T-helper 2 cell treated with Interferon-gamma antibody and Interleukin-4, amounts not matched to agents 5 μg/mL and 100 μg/mL, for 36 hours (primary cell): Measurements from ENCODE around the gene EIF2AK2.
A peak's percentile ranks its signal among the peaks of the same experiment; 100 is the strongest.
"Not testable (repeated sequence)": the region's sequence is repeated elsewhere in the genome, so short reads cannot be mapped to it uniquely, and the experiment has no call there.

Source experiments
- DNase-seq: peaks from one replicate; pipeline ENCODE4 v3.0.0; 2021; ENCODE audit warnings: low spot score
- H3K27ac Mint-ChIP-seq: one replicate; pipeline ENCODE4 v1.8.0; 2021; ENCODE audit warnings: mild to moderate bottlenecking, mixed read lengths
- H3K27me3 Mint-ChIP-seq: one replicate; pipeline ENCODE4 v1.8.0; 2021; ENCODE audit warnings: low read depth, mixed read lengths
- H3K36me3 Mint-ChIP-seq: one replicate; pipeline ENCODE4 v1.8.0; 2021; ENCODE audit warnings: low read depth, mixed read lengths
- H3K4me1 Mint-ChIP-seq: one replicate; pipeline ENCODE4 v1.8.0; 2021; ENCODE audit warnings: low read depth, mixed read lengths
- H3K4me3 Mint-ChIP-seq: one replicate; pipeline ENCODE4 v1.8.0; 2022; ENCODE audit warnings: mild to moderate bottlenecking, moderate library complexity, mixed read lengths
- H3K9me3 Mint-ChIP-seq: one replicate; pipeline ENCODE4 v1.8.0; 2021; ENCODE audit warnings: mixed read lengths

The EIF2AK2 gene

GRCh38 chr2:37156857-37157714, at the start of gene EIF2AK2:
Gene EIF2AK2, minus strand, starts transcription at chr2:37156980. Its CDS starts 9,174 bp downstream, at chr2:37147806.
- peak within 1 kb of the TSS; percentile 99 for H3K4me3 Mint-ChIP-seq
- peak within 1 kb of the TSS; percentile 97 for H3K27ac Mint-ChIP-seq
- H3K27me3 Mint-ChIP-seq = no peaks in the 10 kb centered on the region
- peaks cover 29% of the 10 kb centered on the region for H3K4me1 Mint-ChIP-seq
- peak; percentile 76 for DNase-seq
- peaks cover 29% of the 10 kb centered on the region for H3K36me3 Mint-ChIP-seq
- H3K9me3 Mint-ChIP-seq = no peaks in the 10 kb centered on the region

DNA sequence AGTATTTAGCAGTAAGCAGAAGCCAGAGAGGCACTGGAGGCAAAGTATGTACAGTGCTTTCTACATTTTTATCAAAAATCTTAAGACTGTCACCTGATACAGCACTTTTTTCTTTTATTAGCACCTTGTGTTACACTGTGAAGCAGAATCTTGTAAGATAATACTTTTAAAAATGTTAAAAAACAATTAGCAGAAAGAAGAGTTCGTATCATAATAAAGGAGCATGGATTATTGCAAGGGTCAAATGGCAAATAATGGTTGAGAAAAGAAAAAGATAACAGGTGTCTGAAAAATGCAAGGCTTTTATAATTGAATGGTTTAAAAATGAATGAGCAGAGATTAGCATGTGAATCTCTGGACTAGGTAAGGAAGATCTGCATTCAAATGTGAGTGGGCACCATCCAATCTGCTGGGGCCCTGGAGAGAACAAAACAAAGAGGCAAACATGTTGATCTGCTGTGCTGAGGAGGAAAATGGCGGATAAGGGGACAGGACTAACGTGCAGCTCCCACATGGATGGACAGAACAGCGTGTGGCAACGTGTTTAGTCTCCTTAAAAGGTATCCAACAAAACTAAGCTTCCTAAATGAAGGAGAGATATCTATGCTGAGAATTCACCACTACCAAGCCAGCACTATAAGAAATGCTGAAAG, 49.0 kb upstream of the EIF2AK2 start:
- no peak for DNase-seq
- Mint-ChIP-seq H3K36me3 (peaks cover 93% of the 10 kb centered on the region), H3K9me3 (peaks cover 64% of the 10 kb centered on the region), H3K27me3 (no peaks in the 10 kb centered on the region), H3K4me3 (no peak overlapping the region), H3K4me1 (peaks cover 11% of the 10 kb centered on the region), H3K27ac (no peak overlapping the region)

DNA sequence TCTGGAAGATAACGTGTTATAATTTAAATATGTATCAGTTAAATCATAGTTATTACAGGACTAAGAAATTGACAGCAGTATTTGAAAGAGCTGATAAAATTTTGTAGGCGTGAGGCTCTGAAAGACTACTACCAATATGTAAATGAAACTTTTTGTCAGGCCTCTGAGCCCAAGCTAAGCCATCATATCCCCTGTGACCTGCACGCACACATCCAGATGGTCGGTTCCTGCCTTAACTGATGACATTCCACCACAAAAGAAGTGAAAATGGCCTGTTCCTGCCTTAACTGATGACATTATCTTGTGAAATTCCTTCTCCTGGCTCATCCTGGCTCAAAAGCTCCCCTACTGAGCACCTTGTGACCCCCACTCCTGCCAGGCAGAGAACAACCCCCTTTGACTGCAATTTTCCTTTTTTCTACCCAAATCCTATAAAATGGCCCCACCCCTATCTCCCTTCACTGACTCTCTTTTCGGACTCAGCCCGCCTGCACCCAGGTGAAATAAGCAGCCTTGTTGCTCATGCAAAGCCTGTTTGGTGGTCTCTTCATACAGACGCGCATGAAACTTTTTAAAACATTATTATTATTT, 48.4 kb upstream of the EIF2AK2 start:
- H3K4me1 Mint-ChIP-seq = peaks cover 11% of the 10 kb centered on the region
- not testable (repeated sequence) for DNase-seq, H3K4me3 Mint-ChIP-seq, H3K27ac Mint-ChIP-seq, H3K27me3 Mint-ChIP-seq
- H3K36me3 Mint-ChIP-seq = peaks cover 92% of the 10 kb centered on the region
- peaks cover 63% of the 10 kb centered on the region for H3K9me3 Mint-ChIP-seq

DNA sequence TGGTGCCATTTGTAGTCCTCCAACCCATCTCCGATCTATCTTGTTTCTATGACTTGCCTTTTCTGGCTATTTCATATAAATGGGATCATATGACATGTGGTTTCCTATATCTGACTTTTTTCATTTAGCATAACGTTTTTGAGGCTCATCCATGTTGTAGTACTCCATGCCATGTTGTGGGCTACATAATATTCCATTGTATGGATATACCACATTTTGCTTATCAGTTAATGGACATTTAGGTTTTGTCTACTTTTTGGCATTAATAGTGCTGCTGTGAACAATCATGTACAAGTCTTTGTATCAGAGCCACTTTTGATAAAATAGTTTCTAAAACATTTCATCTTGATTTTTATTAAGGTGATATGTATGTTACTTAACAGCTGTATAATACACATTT, 46.9 kb upstream of the EIF2AK2 start:
- no peak overlapping the region for H3K4me3 Mint-ChIP-seq
- peaks cover 18% of the 10 kb centered on the region for H3K4me1 Mint-ChIP-seq
- DNase-seq = no peak
- H3K27ac Mint-ChIP-seq = no peak overlapping the region
- H3K36me3 Mint-ChIP-seq = peaks cover 83% of the 10 kb centered on the region
- H3K9me3 Mint-ChIP-seq = peaks cover 48% of the 10 kb centered on the region
- H3K27me3 Mint-ChIP-seq = no peaks in the 10 kb centered on the region

DNA sequence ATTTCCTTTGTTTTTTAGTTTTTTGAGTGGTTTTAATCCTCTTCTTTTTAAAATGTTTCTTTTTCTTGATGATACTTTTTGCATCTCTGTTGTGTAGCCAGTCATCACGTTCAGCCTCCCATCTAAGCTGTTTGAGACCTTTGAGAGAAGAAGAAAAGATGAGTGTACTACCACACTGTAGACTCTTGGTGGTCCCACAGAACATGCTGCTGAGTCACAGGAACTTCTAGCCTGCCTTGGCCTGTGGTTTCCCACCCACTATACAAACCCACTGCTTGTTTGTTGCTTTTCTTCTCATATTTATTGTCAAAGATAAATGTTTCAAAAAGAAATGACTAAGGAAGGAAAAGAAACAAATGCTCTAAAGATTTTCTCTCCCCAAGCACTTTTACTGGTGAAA, 45.0 kb upstream of the EIF2AK2 start:
- peaks cover 67% of the 10 kb centered on the region for H3K36me3 Mint-ChIP-seq
- peaks cover 29% of the 10 kb centered on the region for H3K9me3 Mint-ChIP-seq
- no peaks in the 10 kb centered on the region for H3K27me3 Mint-ChIP-seq
- H3K4me3 Mint-ChIP-seq = no peak overlapping the region
- H3K27ac Mint-ChIP-seq = peak overlapping the region; percentile 31
- peaks cover 26% of the 10 kb centered on the region for H3K4me1 Mint-ChIP-seq
- peak; percentile 50 for DNase-seq

DNA sequence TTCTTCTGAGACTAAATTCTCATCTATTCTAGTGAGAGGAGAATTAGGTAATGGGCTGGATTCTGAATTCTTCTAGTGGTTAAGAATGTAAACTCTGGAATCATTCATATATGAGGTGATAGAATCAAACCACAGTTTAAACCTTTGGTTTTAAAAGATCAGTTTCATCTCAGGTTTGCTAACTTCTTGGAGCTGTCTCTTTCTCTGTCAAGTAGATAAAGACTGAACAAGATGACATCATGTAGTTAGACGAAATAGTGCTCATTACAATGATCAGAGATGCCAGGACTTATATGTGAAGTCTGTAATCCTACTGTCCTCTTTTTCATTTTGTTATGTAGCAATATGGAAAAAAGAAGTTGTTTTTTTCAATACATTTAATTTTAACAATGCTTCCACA, 44.4 kb upstream of the EIF2AK2 start:
- no peaks in the 10 kb centered on the region for H3K27me3 Mint-ChIP-seq
- no peak overlapping the region for H3K4me3 Mint-ChIP-seq
- no peak overlapping the region for H3K27ac Mint-ChIP-seq
- peaks cover 23% of the 10 kb centered on the region for H3K9me3 Mint-ChIP-seq
- H3K4me1 Mint-ChIP-seq = peaks cover 26% of the 10 kb centered on the region
- DNase-seq = no peak
- peaks cover 64% of the 10 kb centered on the region for H3K36me3 Mint-ChIP-seq

DNA sequence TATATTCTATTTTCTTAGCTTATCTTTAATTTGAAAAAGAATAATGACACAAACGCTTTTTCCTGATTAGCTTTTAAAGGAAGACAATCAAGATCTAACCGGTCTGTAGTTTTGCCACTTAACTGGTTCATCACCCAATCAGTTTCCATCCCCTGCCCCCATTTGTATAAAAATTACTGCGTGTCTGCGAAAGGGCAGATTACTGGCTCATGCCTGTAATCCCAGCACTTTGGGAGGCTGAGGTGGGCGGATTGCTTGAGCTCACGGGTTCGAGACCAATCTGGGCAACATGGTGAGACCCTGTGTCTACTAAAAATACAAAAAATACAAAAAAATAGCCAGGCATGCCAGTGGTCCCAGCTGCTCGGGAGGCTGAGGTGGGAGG, 41.9 kb upstream of the EIF2AK2 start:
- Mint-ChIP-seq H3K9me3 (peaks cover 3% of the 10 kb centered on the region), H3K27ac (no peak overlapping the region), H3K36me3 (peaks cover 41% of the 10 kb centered on the region), H3K27me3 (no peaks in the 10 kb centered on the region), H3K4me3 (no peak overlapping the region), H3K4me1 (peaks cover 26% of the 10 kb centered on the region)
- DNase-seq = no peak

DNA sequence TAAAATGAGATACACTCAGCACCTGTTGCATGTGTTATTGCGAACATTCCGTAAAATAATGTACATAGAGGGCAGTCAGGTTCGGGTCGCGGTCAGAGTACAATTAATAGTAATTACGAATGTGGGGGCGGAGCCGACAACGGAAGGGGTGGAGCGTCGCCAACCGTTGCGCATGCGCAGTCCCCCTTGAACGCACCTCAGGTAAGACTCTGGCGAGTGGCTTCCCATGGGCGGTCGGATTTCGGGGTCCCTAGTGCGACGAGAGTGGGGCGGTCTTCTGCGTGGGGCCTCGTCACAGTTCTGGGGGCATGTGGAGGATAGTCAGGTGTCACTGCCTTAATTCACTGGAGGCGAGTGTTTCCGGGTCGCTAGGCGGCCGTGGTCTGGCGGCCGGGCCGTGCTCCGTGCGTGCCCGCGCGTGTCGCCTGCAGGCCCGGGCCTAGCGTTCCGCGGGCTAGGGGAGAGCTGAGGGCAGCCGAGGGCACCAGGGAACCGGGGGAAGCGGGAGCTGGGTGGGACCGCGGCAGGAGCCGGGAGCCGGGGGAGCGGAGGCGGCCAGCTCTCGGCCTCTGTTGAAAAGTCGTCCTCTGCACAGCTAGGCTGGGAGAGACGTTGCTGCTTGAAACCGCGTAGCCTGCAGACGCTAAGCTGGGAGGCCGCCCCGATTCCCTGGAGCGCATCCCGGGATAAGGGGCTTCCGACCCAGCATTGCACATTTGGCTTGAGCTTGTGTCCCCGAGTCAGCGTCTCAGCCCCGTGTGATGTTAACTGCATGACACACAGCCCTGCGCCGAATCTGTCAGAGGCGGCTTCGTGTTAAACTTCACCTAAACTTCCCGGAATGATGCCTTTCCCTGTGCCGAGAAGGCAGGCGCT, 39.8 kb upstream of the EIF2AK2 start, which contains the start of gene CEBPZOS:
TSS of gene CEBPZOS (plus strand) at position 177 of the 876 bp plus-strand sequence. CDS start 3,209 bp downstream, outside the sequence.
- peak within 1 kb of the TSS; percentile 97 for H3K27ac Mint-ChIP-seq
- H3K4me3 Mint-ChIP-seq = peak within 1 kb of the TSS; percentile 96
- DNase-seq = peak; percentile 85

GRCh38 chr2:37195862-37196319, 39.1 kb upstream of the EIF2AK2 start:
- not testable (repeated sequence) for DNase-seq, H3K27me3 Mint-ChIP-seq, H3K9me3 Mint-ChIP-seq
- peak overlapping the region; percentile 97 for H3K27ac Mint-ChIP-seq
- H3K36me3 Mint-ChIP-seq = peaks cover 18% of the 10 kb centered on the region
- peaks cover 15% of the 10 kb centered on the region for H3K4me1 Mint-ChIP-seq
- peak overlapping the region; percentile 96 for H3K4me3 Mint-ChIP-seq

More for the DNA sequence above, 39.8 kb upstream of the EIF2AK2 start, which contains the start of gene CEBPZOS:
- Mint-ChIP-seq H3K27me3 (no peaks in the 10 kb centered on the region), H3K4me1 (peaks cover 20% of the 10 kb centered on the region), H3K36me3 (peaks cover 23% of the 10 kb centered on the region), H3K9me3 (no peaks in the 10 kb centered on the region)

- Mint-ChIP-seq H3K27me3 (peaks cover 4% of the 10 kb centered on the region), H3K27ac (no peak overlapping the region), H3K9me3 (no peaks in the 10 kb centered on the region), H3K4me3 (no peak overlapping the region), H3K36me3 (peaks cover 6% of the 10 kb centered on the region), H3K4me1 (peaks cover 9% of the 10 kb centered on the region)
- DNase-seq = no peak
Observed at GRCh38 chr2:37192551-37192950, 35.8 kb upstream of the EIF2AK2 start.

GRCh38 chr2:37191747-37192146, 35.0 kb upstream of the EIF2AK2 start:
- no peak overlapping the region for H3K27ac Mint-ChIP-seq
- H3K9me3 Mint-ChIP-seq = no peaks in the 10 kb centered on the region
- H3K4me1 Mint-ChIP-seq = peaks cover 4% of the 10 kb centered on the region
- DNase-seq = no peak
- peaks cover 4% of the 10 kb centered on the region for H3K36me3 Mint-ChIP-seq
- peaks cover 8% of the 10 kb centered on the region for H3K27me3 Mint-ChIP-seq
- H3K4me3 Mint-ChIP-seq = no peak overlapping the region

DNA sequence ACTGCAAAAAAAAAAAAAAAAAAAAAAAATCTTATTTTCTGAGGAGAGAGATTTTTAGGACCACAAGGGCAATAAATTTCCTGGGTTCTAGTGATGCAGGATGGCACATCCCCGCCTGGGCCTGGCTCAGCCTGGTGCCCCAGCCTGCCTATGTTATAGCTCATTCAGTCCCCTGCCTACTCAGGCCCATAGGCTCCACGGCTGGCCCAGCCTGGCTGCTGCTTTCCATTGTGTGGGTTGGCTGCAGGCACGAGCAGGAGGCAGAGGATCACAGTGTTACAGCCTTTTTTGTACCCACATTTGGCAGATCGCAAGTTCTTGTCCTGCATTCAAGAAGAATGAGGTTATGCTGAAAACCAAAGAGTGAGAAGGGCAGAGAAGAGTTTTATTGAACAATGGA, 34.5 kb upstream of the EIF2AK2 start:
- peaks cover 1% of the 10 kb centered on the region for H3K36me3 Mint-ChIP-seq
- no peak overlapping the region for H3K27ac Mint-ChIP-seq
- peaks cover 10% of the 10 kb centered on the region for H3K27me3 Mint-ChIP-seq
- no peak overlapping the region for H3K4me3 Mint-ChIP-seq
- H3K4me1 Mint-ChIP-seq = peaks cover 4% of the 10 kb centered on the region
- no peaks in the 10 kb centered on the region for H3K9me3 Mint-ChIP-seq
- no peak for DNase-seq

DNA sequence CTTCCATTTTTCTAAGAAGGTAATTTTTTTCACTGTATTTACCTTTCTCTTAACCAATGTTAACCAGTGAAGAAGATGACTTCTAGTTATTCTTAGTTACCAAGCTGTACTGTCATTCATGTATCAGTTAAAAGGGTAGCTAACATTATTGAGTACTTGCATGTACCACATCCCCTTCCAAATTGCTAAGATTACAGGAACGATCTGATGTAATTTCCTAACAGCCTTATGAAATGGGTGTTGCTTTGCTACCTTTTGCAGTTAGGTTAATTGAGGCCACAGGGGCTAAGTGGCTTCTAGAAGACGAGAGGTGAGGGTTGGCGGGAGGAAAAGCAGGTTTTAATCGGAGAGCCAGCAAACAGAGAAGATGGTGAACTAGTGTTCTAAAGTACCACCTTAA, 33.5 kb upstream of the EIF2AK2 start:
- H3K36me3 Mint-ChIP-seq = no peaks in the 10 kb centered on the region
- no peak overlapping the region for H3K4me3 Mint-ChIP-seq
- peaks cover 15% of the 10 kb centered on the region for H3K27me3 Mint-ChIP-seq
- DNase-seq = no peak
- no peaks in the 10 kb centered on the region for H3K9me3 Mint-ChIP-seq
- H3K27ac Mint-ChIP-seq = no peak overlapping the region
- H3K4me1 Mint-ChIP-seq = peaks cover 4% of the 10 kb centered on the region
